ENCODE results near the gene COG2.
A peak's percentile ranks its signal among the peaks of the same experiment; 100 is the strongest.
"Not testable (repeated sequence)": the region's sequence is repeated elsewhere in the genome, so short reads cannot be mapped to it uniquely, and the experiment has no call there.

The COG2 gene

GRCh38 chr1:230677200-230677599 is 34.9 kb downstream of the COG2 start:
- DNase-seq (ENCODE audit: low read depth): no peak

DNA sequence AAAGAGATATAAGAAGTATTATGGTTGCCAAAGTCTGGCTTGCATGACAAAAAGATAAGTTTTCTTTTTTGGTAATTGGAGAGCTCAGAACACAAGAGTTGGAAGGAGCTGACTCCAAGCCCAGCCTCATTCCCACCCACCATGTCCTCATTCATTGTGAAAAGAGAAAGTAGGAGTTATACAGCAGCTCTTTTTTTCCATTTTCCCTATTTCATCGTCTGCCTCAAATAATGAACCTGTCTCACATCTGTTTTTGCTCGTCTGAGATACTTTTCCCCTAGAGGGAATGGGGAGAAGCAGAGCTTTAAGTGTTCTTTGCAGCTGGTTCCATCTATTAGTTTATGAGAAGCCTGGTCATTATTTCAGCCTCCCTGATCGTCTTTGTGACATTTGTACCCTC is 36.9 kb downstream of the COG2 start:
- no peak for DNase-seq (ENCODE audit: low read depth)

GRCh38 chr1:230679825-230680224 is 37.5 kb downstream of the COG2 start:
- DNase-seq (ENCODE audit: low read depth): no peak

DNA sequence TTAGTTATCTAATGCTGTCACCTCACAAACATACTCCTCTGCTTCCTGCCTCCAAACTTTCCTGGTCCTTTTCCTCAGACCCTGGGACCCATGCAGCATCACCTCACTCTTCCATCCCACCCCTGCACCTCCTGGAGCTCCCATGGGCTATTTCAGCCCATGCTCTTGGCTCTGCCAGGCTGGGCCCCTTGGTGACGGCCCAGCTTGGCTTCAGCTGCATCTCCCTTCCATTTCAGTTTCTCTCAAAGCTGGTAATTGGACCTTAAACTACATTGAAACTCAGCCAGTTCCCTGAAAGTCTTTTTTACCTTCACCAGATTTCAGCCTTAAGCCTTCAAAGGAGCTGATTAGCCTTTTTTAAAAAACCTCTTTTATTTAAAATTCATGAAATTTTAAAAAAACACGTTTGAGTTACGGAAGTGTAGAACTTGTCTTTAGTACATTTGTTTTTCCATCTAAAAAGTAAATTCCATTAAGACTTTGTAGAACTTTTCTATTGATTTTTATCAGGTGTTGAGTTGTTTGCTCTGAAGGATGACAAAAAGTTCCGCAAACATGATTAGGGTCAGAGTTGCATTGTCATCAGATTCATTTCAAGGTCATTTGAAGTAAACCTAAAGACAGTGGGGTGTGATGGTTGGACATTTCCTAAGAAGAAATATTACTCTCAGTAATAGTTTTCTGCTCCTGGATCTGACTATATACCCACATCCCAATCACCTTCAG is 38.2 kb downstream of the COG2 start:
- DNase-seq (ENCODE audit: low read depth): no peak

DNA sequence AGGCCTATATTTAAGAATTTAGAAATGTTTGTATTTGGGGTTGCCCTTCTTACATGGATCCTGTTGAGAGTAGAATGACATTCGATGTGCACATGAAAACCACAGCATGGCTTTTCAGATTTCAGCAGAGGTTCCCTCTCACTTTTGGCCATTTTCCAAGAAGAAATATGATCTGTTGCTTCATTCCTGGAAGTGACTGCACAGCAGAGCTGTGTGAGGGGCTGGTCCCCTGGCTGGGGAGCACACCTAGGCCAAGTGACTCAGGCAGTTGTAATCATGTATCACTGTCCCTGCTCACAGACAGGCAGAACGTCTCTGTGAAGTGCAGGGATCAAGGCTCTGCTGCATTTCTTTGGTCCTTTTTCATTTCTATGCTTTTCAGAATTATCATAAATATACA is 39.3 kb downstream of the COG2 start:
- DNase-seq (ENCODE audit: low read depth): peak; percentile 44

- DNase-seq (ENCODE audit: low read depth): no peak
Measured at GRCh38 chr1:230682274-230682673, 40.0 kb downstream of the COG2 start.

DNA sequence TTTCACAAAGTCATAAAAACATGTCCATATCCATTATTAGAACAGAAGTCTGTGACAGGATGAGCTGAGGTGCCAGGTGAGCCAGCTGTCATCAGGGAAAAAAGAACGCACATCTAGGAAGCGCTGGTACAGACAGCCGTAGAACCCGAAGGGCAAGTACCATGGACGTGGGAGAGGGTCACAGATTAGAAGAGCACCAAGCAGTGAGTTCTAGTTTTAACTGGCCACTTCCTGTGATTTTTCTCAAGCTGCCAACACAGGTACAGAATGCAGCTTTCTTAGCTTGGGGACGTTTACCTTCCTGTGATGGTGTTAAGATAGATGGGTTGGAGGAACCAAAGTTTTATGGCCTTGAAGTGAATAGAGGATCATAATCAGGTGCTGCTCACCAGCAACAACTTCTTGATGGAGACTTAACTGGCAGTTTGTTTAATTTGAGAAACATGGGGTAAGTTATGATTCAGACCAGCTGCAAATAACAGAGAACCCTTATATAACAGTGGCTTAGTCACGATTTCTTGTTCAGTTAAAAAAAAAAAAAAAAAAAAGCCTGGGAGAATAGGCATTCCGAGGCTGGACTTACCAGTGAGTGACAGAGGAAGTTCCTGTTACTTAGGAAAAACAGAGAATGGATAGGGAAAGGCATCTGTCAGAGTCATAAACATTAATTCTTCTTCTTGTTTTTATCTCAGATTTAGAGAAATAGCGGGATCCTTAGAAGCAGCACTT is 40.8 kb downstream of the COG2 start:
- DNase-seq (ENCODE audit: low read depth): peak; percentile 59

- DNase-seq (ENCODE audit: low read depth): no peak
Measured at GRCh38 chr1:230684146-230684545, 41.9 kb downstream of the COG2 start.

GRCh38 chr1:230684998-230685397 is 42.7 kb downstream of the COG2 start:
- no peak for DNase-seq (ENCODE audit: low read depth)

- DNase-seq (ENCODE audit: low read depth): no peak
Measured at GRCh38 chr1:230686747-230687146, 44.5 kb downstream of the COG2 start.

DNA sequence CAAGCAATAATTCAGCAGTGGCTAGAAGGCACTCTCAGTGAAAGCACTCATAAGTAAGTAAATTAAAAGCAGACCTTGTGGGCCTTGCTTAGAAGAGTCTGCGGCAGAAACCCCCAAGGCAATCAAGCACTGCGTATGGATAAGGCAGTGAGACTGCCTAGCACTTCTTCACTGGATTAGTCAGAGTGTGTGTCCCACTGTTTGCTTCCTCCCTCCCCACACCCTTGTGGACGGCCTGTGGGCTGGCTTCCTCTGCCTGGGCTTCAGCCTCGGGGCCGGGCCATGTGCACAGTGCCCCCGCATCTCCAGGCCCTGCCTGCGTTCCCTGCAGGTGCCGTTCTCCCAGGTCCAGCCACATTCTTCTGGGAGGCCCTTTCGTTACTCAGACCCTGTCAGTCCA is 47.8 kb downstream of the COG2 start:
- DNase-seq (ENCODE audit: low read depth): no peak

GRCh38 chr1:230691615-230692014 is 49.3 kb downstream of the COG2 start:
- DNase-seq (ENCODE audit: low read depth): no peak

- no peak for DNase-seq (ENCODE audit: low read depth)
Measured at GRCh38 chr1:230693221-230693620, 50.9 kb downstream of the COG2 start.

GRCh38 chr1:230693777-230694176 is 51.5 kb downstream of the COG2 start:
- no peak for DNase-seq (ENCODE audit: low read depth)

DNA sequence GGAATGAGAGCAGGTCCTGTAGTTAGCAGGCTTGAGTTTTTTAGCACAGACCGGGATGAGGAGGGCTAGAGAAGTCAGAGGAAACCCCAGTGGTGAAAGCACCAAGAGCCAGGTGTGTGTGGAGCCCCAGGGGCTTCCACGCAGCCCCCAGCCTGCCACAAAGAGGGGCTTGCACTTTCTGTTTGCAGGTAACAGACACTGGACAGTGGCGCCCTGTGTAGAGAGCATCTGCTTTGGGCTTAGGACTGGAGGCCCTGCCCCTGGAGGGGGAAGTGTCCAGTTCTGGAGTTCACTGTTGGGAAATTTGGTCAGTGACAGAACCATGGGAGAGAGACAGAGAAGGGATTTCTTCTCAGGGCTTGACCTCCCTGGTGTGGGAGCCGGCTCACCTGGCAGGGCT is 52.2 kb downstream of the COG2 start:
- no peak for DNase-seq (ENCODE audit: low read depth)

DNA sequence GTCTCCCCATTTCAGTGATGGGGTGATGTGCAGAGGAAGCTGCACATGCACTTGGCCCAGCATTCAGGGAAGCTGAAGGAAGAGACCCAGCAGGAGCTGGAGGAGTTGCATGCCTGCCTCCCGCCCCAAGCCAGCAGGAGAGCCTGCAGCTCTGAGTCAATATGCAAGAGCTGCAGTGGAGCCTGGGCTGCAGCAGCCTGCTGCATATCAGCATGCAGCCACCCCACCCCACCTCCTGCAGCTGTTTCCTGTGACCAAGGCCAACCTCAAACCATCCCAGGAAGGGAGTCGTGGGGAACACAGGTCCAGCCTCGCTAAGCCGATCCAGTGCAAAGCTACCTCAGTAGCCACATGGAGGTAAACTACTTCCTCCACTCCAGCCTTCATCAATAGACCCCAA is 52.7 kb downstream of the COG2 start:
- no peak for DNase-seq (ENCODE audit: low read depth)

DNA sequence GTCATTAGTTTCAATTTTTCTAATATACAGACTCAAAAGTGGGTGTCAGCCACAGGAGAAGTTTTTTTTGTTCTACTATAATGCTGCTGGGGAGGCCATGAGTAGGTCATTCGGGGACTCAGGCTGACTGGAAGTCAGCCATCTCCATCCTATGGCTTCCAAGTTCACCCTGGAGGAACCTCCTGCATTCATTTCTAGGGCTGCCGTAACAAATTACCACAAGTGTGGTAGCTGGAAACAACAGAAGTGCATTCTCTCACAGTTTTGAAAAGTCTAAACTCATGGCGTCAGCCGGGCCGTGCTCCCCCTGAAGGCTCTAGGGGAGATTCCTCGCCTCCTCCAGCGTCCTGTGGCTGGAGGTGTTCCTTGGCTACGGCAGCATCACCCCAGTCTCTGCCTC is 53.9 kb downstream of the COG2 start:
- DNase-seq (ENCODE audit: low read depth): no peak

GRCh38 chr1:230696722-230697437 is 54.6 kb downstream of the COG2 start:
- no peak for DNase-seq (ENCODE audit: low read depth)

- DNase-seq (ENCODE audit: low read depth): no peak
Measured at GRCh38 chr1:230698130-230698529, 55.8 kb downstream of the COG2 start.

GRCh38 chr1:230698964-230699363 is 56.7 kb downstream of the COG2 start:
- not testable (repeated sequence) for DNase-seq (ENCODE audit: low read depth)

DNA sequence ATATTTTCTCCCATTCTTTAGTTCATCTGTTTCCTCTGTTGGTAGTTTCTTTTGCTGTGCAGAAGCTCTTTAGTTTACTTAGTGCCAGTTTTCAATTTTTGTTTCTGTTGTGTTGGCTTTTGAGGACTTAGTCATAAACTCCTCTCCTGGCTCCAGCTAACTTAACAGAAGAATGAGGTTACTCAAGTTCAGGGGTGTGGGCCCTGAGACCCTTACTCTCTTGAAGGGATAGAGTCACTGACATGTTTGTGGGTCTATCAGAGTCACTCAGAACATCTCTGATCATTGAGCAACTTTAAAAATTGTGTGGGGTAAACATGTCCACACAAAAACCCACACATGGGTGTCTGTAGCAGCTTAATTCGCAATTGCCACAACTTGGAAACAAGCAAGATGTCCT is 57.4 kb downstream of the COG2 start:
- no peak for DNase-seq (ENCODE audit: low read depth)

DNA sequence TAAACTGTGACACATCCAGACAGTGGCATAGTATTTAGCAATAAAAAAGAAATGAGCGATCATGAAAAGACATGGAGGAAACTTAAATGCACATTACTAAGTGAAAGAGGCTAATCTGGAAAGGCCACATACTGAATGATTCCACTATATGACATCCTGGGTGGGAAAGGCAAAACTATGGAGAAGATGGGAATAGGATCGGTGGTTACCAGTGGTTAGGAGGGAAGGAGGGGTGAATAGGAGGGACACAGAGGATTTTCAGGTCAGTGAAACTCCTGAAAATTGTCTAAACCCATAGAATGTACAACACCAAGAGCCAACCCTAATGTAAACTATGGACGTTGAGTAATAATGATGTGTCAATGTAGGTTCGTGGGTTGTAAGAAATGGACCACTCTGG is 57.9 kb downstream of the COG2 start:
- no peak for DNase-seq (ENCODE audit: low read depth)

DNA sequence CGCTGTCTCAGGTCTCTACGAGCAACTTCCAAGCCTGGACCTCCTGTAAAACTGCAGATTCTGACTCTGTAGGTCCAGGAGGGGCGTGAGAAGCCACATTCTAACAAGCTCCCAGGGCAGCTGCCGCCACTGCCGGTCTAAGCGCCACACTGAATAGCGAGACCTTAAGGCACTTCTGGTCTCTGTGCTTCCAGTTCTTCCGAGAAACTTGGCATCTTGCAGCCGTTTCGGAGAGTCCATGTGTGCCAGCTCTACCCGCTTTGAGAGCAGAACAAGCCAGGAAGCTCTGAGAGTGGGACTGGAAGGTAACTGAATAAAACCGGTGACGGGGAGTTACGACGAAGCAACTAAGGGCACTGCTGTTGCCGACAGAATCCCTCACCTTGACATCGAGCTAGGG is 59.2 kb downstream of the COG2 start:
- no peak for DNase-seq (ENCODE audit: low read depth)

Measured in stromal cell of bone marrow (primary cell).